Endothelial cell of umbilical vein (primary cell): Measurements from ENCODE around the gene UNKL. TPM values are rescaled to one million over a fixed set of nuclear protein-coding genes. Genes with fewer than 3 reads are reported as not detected.

Source experiments
- BruUV-seq: library from RNA; stranded (reverse); fragments of 400-500 nt; replicated peaks from 2 replicates; lab custom pipeline; 2021; lab: Mats Ljungman, UMichigan
- CTCF ChIA-PET: fragments of 300-600, 350-600 bp; sonication (Branson Sonifier 250); formaldehyde crosslinking; loops from one replicate; lab custom pipeline; 2021; ENCODE audit warnings: antibody characterized with exemption, inconsistent platforms; lab: Charles Lee
- POLR2A ChIA-PET: fragments of 300-600, 350-600 bp; sonication (Branson Sonifier 250); formaldehyde crosslinking; loops from one replicate; lab custom pipeline; 2021; ENCODE audit warnings: antibody characterized with exemption, inconsistent platforms; lab: Charles Lee
- DNase-seq: peaks from one replicate; pipeline ENCODE4 v3.0.0-alpha.2; 2011; ENCODE audit warnings: low read depth, low spot score
- FAIRE-seq: peaks from 2 replicates; lab custom pipeline; 2011; peaks lifted over from hg19 to GRCh38; lab: Jason Lieb, UNC
- H2AFZ ChIP-seq: 2 replicates; pipeline ENCODE4 v1.6.0; 2012; ENCODE audit warnings: low read depth, low read length, control low read depth, inconsistent platforms
- H3K27ac ChIP-seq: 2 replicates; pipeline ENCODE4 v1.5.1; 2011; ENCODE audit warnings: low read depth, mild to moderate bottlenecking, control low read depth, low read length, moderate library complexity; ENCODE audit not compliant: insufficient read depth
- H3K27me3 ChIP-seq, 2 experiments: 2 replicates each; pipeline versions ENCODE4 v1.6.0 to v1.6.1; 2011; ENCODE audit warnings: low read length in 2 of 2, mixed read lengths in 1 of 2; ENCODE audit not compliant: control insufficient read depth in 2 of 2, insufficient read depth in 2 of 2
- H3K36me3 ChIP-seq, 2 experiments: 2 replicates in 1 of 2; 3 replicates in 1 of 2; pipeline ENCODE4 v1.5.1; 2011; ENCODE audit warnings: low read length in 2 of 2, mild to moderate bottlenecking in 1 of 2, moderate library complexity in 1 of 2; ENCODE audit not compliant: control insufficient read depth in 2 of 2, insufficient read depth in 2 of 2; ENCODE audit errors: extremely low read depth in 1 of 2
- H3K4me1 ChIP-seq: 3 replicates; pipeline ENCODE4 v1.5.1; 2011; ENCODE audit warnings: mild to moderate bottlenecking, low read length; ENCODE audit not compliant: control insufficient read depth, insufficient read depth; ENCODE audit errors: extremely low read depth
- H3K4me2 ChIP-seq: 2 replicates; pipeline ENCODE4 v1.6.1; 2011; ENCODE audit warnings: low read length, control low read depth, mixed read lengths; ENCODE audit not compliant: insufficient read depth
- H3K4me3 ChIP-seq, 3 experiments: fragments of 200-600 bp in 1 of 3; sonication (generic), shearing (Covaris generic) in 1 of 3; replicated peaks in 1 of 3; 2 replicates each; pipeline ENCODE4 v1.5.1; 2011 to 2016; ENCODE audit warnings: control low read depth in 3 of 3, low read length in 3 of 3, mild to moderate bottlenecking in 2 of 3, inconsistent platforms in 1 of 3, low read depth in 1 of 3, moderate library complexity in 1 of 3; ENCODE audit not compliant: insufficient read depth in 1 of 3
- H3K79me2 ChIP-seq: 2 replicates; pipeline ENCODE4 v1.6.0; 2012; ENCODE audit warnings: low read length, inconsistent platforms; ENCODE audit not compliant: control insufficient read depth, insufficient read depth
- H3K9ac ChIP-seq: replicated peaks from 2 replicates; pipeline ENCODE3; 2011; ENCODE audit warnings: low read length, control low read depth; ENCODE audit not compliant: insufficient read depth; ENCODE audit errors: extremely low read depth
- H3K9me1 ChIP-seq: replicated peaks from 3 replicates; pipeline ENCODE4 v1.6.0; 2011; ENCODE audit warnings: mild to moderate bottlenecking, low read length; ENCODE audit not compliant: control insufficient read depth, insufficient read depth; ENCODE audit errors: extremely low read depth
- H3K9me3 ChIP-seq: replicated peaks from 2 replicates; pipeline ENCODE4 v1.5.1; 2012; ENCODE audit warnings: low read length, inconsistent platforms; ENCODE audit not compliant: control insufficient read depth, insufficient read depth
- H4K20me1 ChIP-seq: replicated peaks from 2 replicates; pipeline ENCODE3; 2011; ENCODE audit warnings: mild to moderate bottlenecking, low read length; ENCODE audit not compliant: control insufficient read depth, insufficient read depth; ENCODE audit errors: extremely low read depth
- CTCF ChIP-seq, 2 donors: IDR thresholded peaks; 1 replicate in 1 of 2; 2 replicates in 1 of 2; pipeline ENCODE4 v1.5.1; 2011; ENCODE audit warnings: low read length in 2 of 2, mild to moderate bottlenecking in 2 of 2, moderate library complexity in 2 of 2, control low read depth in 1 of 2, inconsistent platforms in 1 of 2, low read depth in 1 of 2; ENCODE audit not compliant: insufficient read depth in 1 of 2; ENCODE audit errors: extremely low read depth in 1 of 2
- EZH2 ChIP-seq: IDR thresholded peaks from 2 replicates; pipeline ENCODE4 v1.6.1; 2012; ENCODE audit warnings: borderline replicate concordance, low read depth, mild to moderate bottlenecking, moderate library complexity, low read length, inconsistent platforms; ENCODE audit not compliant: severe bottlenecking
- FOS ChIP-seq: IDR thresholded peaks from 2 replicates; pipeline ENCODE4 v1.6.1; 2011; ENCODE audit warnings: mild to moderate bottlenecking, low read length, moderate library complexity, borderline replicate concordance; ENCODE audit not compliant: insufficient read depth
- GATA2 ChIP-seq: IDR thresholded peaks from 2 replicates; pipeline ENCODE4 v1.7.0; 2011; ENCODE audit warnings: low read depth, mild to moderate bottlenecking, moderate library complexity, mixed read lengths, low read length; ENCODE audit not compliant: insufficient read length, insufficient read depth
- JUN ChIP-seq: IDR thresholded peaks from 2 replicates; pipeline ENCODE4 v1.6.1; 2011; ENCODE audit warnings: borderline replicate concordance, low read depth; ENCODE audit not compliant: insufficient read length, insufficient read depth
- MAX ChIP-seq: IDR thresholded peaks from 2 replicates; pipeline ENCODE4 v1.6.1; 2011; ENCODE audit not compliant: insufficient read depth, insufficient read length
- MYC ChIP-seq: IDR thresholded peaks from one replicate; pipeline ENCODE4 v1.6.1; 2011; ENCODE audit warnings: mild to moderate bottlenecking, low read depth, low read length
- POLR2A ChIP-seq: IDR thresholded peaks from 2 replicates; pipeline ENCODE4 v1.6.1; 2012; ENCODE audit warnings: low read depth, mild to moderate bottlenecking, control low read depth, low read length
- POLR2AphosphoS5 ChIP-seq: IDR thresholded peaks from 2 replicates; pipeline ENCODE4 v1.6.1; 2012; ENCODE audit warnings: low read depth, mild to moderate bottlenecking, control low read depth, low read length, moderate library complexity; ENCODE audit not compliant: insufficient read depth
- dilution Hi-C: fragments of 300-500 bp; cut with MboI; formaldehyde crosslinking; loops from one replicate; pipeline ENCODE4 v1.15.0; 2019; ENCODE audit warnings: low sequenced_read_pairs; ENCODE audit not compliant: extremely low pct_ligation_motif_present
- intact Hi-C: fragments of 100-400 bp; cut with micrococcal nuclease; formaldehyde crosslinking; loops from one replicate; pipeline ENCODE4 v1.10.0; 2022
- polyA plus RNA-seq, 4 experiments: library from polyadenylated mRNA; depleted of rRNA in 3 of 4; stranded (reverse) in 3 of 4; unstranded in 1 of 4; fragments of >200 nt; gene quantifications; 2 replicates each; pipeline versions ENCODE4 v1.2.1 to v1.2.3, GENCODE V29; 2011 to 2012; ENCODE audit warnings: missing spikeins in 1 of 4
- total RNA-seq: library from RNA; stranded (reverse); gene quantifications from 2 replicates; pipeline ENCODE4 v1.2.3, GENCODE V29; 2021

UNKL gene
- total and polyA plus RNA-seq, 2 donors (not counting 3 experiments of a cell fraction or from before 2014, with no cell fraction given) = 17.1 to 32.8 TPM

GRCh38 chr16:1326946-1327618 is 87.4 kb downstream of the UNKL start:
- H2AFZ ChIP-seq = no peak overlapping the region
- BruUV-seq = no TSS peak
- H3K9me1 ChIP-seq = no peaks in the 10 kb centered on the region
- no peaks in the 10 kb centered on the region for H3K9me3 ChIP-seq
- H3K9ac ChIP-seq = no peak overlapping the region
- TF ChIP-seq MYC = no peak
- no peak for TF ChIP-seq MAX
- TF ChIP-seq EZH2 = no peak
- TF ChIP-seq JUN = no peak
- no peak for TF ChIP-seq GATA2
- TF ChIP-seq POLR2A = no peak
- no peak for TF ChIP-seq FOS
- TF ChIP-seq POLR2AphosphoS5 = no peak
- TF ChIP-seq CTCF (IDR thresholded peaks at IDR 0.05; ENCODE audit: extremely low read depth in 1 of 2, insufficient read depth in 1 of 2, low read depth in 1 of 2, low read length in 2 of 2) = no peak
- intact Hi-C loops (no loop called here), dilution Hi-C loops (no loop called here)
- H3K4me1 ChIP-seq = peaks cover 8% of the 10 kb centered on the region
- H3K36me3 ChIP-seq = peaks cover 3 to 15% of the 10 kb centered on the region in 2 experiments
- no peak overlapping the region for H3K4me3 ChIP-seq
- DNase-seq = no peak
- CTCF ChIA-PET = interaction anchor here (0.6 kb wide), 1 partner anchor 9 kb away, joined by 3 read pairs; no protein-coding TSS in a partner anchor
- no peak for FAIRE-seq
- no peak overlapping the region for H3K4me2 ChIP-seq
- POLR2A ChIA-PET = no interaction called here
- no peaks in the 10 kb centered on the region for H4K20me1 ChIP-seq
- no peaks in the 10 kb centered on the region for H3K79me2 ChIP-seq
- H3K27ac ChIP-seq = no peak overlapping the region
- H3K27me3 ChIP-seq = peaks cover 10 to 13% of the 10 kb centered on the region in 2 experiments
